GM12865 (cell line): Measurements from ENCODE around the gene COL12A1.

ENCODE experiments used
- DNase-seq: peaks from one replicate; pipeline ENCODE4 v3.0.0; 2010; ENCODE audit warnings: low read depth
- H3K4me3 ChIP-seq: 2 replicates; pipeline ENCODE4 v1.5.1; 2011; ENCODE audit warnings: mild to moderate bottlenecking, low read depth, low read length, control low read depth
- CTCF ChIP-seq: IDR thresholded peaks from 2 replicates; pipeline ENCODE4 v1.5.1; 2011; ENCODE audit warnings: low read length, control low read depth, low read depth, inconsistent platforms; ENCODE audit not compliant: insufficient read depth; ENCODE audit errors: missing control alignments

COL12A1 gene

GRCh38 chr6:75213732-75214131 is 7.9 kb upstream of the COL12A1 start:
- TF ChIP-seq CTCF, result peak; percentile 9
- DNase-seq, result peak; percentile 25
- H3K4me3 ChIP-seq, result no peak overlapping the region

GRCh38 chr6:75213112-75213511 is 7.3 kb upstream of the COL12A1 start:
- DNase-seq, result no peak
- no peak overlapping the region for H3K4me3 ChIP-seq
- TF ChIP-seq CTCF, result no peak

GRCh38 chr6:75211920-75212590 is 6.2 kb upstream of the COL12A1 start:
- no peak for TF ChIP-seq CTCF

GRCh38 chr6:75210885-75211739 is 5.3 kb upstream of the COL12A1 start:
- peak; percentile 73 for DNase-seq
- H3K4me3 ChIP-seq, result no peak overlapping the region
- peak; percentile 64 for TF ChIP-seq CTCF

More at GRCh38 chr6:75211920-75212590, 6.2 kb upstream of the COL12A1 start:
- H3K4me3 ChIP-seq, result no peak overlapping the region
- DNase-seq, result no peak

GRCh38 chr6:75209184-75209723 is 3.4 kb upstream of the COL12A1 start:
- TF ChIP-seq CTCF, result no peak
- H3K4me3 ChIP-seq, result no peak overlapping the region
- DNase-seq, result no peak

GRCh38 chr6:75208298-75209183 is 2.7 kb upstream of the COL12A1 start:
- no peak overlapping the region; the same call in 1 of the 2 replicates for H3K4me3 ChIP-seq
- TF ChIP-seq CTCF, result peak; percentile 80
- peak; percentile 79 for DNase-seq
